HepG2 (cell line): ENCODE data around the gene CEACAM8. TPM values are rescaled to one million over a fixed set of nuclear protein-coding genes. Genes with fewer than 3 reads are reported as not detected.

Source experiments
- ATAC-seq: fragments of 200-7000 bp; cut with Tn5 transposase; 3 replicates; pipeline ENCODE4 v1.9.1; 2020; ENCODE audit warnings: mild to moderate bottlenecking, moderate library complexity
- BruUV-seq: library from RNA; stranded (reverse); fragments of 400-500 nt; replicated peaks from 2 replicates; lab custom pipeline; 2021; lab: Mats Ljungman, UMichigan
- CTCF ChIA-PET: fragments of 300-600 bp; formaldehyde crosslinking; extraction: SDS; loops from one replicate; lab custom pipeline; 2021; ENCODE audit warnings: low total read pairs, inconsistent platforms, low intra/inter-chr PET ratio; lab: Yijun Ruan, JAX
- POLR2A ChIA-PET: fragments of 350-600 bp; sonication (Branson Sonifier 250); formaldehyde crosslinking; loops from one replicate; lab custom pipeline; 2020; ENCODE audit warnings: antibody characterized with exemption, inconsistent platforms; lab: Yijun Ruan, JAX
- DNase-seq: peaks from one replicate; pipeline ENCODE4 v3.0.0-alpha.2; 2015; ENCODE audit warnings: low spot score
- FAIRE-seq: peaks from 3 replicates; lab custom pipeline; 2011; peaks lifted over from hg19 to GRCh38; lab: Jason Lieb, UNC
- H2AFZ ChIP-seq: one replicate; pipeline ENCODE4 v1.6.1; 2011; ENCODE audit warnings: low read length, inconsistent platforms
- H3K27ac ChIP-seq: fragments of 300-600 bp; 3 replicates; pipeline ENCODE4 v1.8.0; 2011; ENCODE audit warnings: mixed run types, mild to moderate bottlenecking, mixed read lengths, low read length, inconsistent platforms; ENCODE audit not compliant: insufficient read depth; ENCODE audit errors: extremely low read length
- H3K27me3 ChIP-seq, 2 experiments: fragments of 200-600 bp in 1 of 2; 2 replicates in 1 of 2; 3 replicates in 1 of 2; pipeline versions ENCODE4 v1.6.0 to v1.8.0; 2011; ENCODE audit warnings: low read length in 2 of 2, mild to moderate bottlenecking in 2 of 2, moderate library complexity in 2 of 2, inconsistent platforms in 1 of 2; ENCODE audit not compliant: insufficient read depth in 2 of 2, control insufficient read depth in 1 of 2
- H3K36me3 ChIP-seq, 2 experiments: fragments of 200-600 bp in 1 of 2; replicated peaks in 1 of 2; 2 replicates in 1 of 2; 3 replicates in 1 of 2; pipeline versions ENCODE4 v1.5.1 to v1.8.0; 2011; ENCODE audit warnings: low read length in 2 of 2, inconsistent platforms in 1 of 2; ENCODE audit not compliant: insufficient read depth in 2 of 2, control insufficient read depth in 1 of 2
- H3K4me1 ChIP-seq: 2 replicates; pipeline ENCODE4 v1.5.1; 2012; ENCODE audit warnings: low read length, inconsistent platforms; ENCODE audit not compliant: insufficient read depth
- H3K4me2 ChIP-seq: 2 replicates; pipeline ENCODE4 v1.6.0; 2011; ENCODE audit warnings: low read depth, low read length, inconsistent platforms
- H3K4me3 ChIP-seq, 3 experiments: fragments of 200-600 bp in 1 of 3; sonication (generic), shearing (Covaris generic) in 1 of 3; replicated peaks in 1 of 3; 2 replicates each; pipeline ENCODE4 v1.5.1; 2011 to 2016; ENCODE audit warnings: low read length in 3 of 3, inconsistent platforms in 2 of 3, low read depth in 2 of 3, mild to moderate bottlenecking in 2 of 3, control low read depth in 1 of 3, mixed read lengths in 1 of 3; ENCODE audit not compliant: insufficient read depth in 1 of 3
- H3K79me2 ChIP-seq: one replicate; pipeline ENCODE4 v1.6.1; 2011; ENCODE audit warnings: low read length, inconsistent platforms; ENCODE audit not compliant: insufficient read depth
- H3K9ac ChIP-seq: 2 replicates; pipeline ENCODE4 v1.6.0; 2011; ENCODE audit warnings: mild to moderate bottlenecking, low read depth, low read length, inconsistent platforms; ENCODE audit not compliant: insufficient read depth
- H3K9me3 ChIP-seq: 2 replicates; pipeline ENCODE4 v1.5.1; 2012; ENCODE audit warnings: mild to moderate bottlenecking, low read length
- H4K20me1 ChIP-seq: 2 replicates; pipeline ENCODE4 v1.6.0; 2011; ENCODE audit warnings: inconsistent platforms, mild to moderate bottlenecking, low read length, moderate library complexity; ENCODE audit not compliant: insufficient read depth
- KDM6A ChIP-seq: IDR thresholded peaks from 2 replicates; pipeline ENCODE4 v1.6.1; 2016; ENCODE audit warnings: low read depth
- MZF1 ChIP-seq: sonication (generic); formaldehyde crosslinking; IDR thresholded peaks from 2 replicates; pipeline ENCODE4 v1.8.1; 2023; ENCODE audit warnings: mild to moderate bottlenecking, missing genetic modification reagents, borderline replicate concordance
- TRIM24 ChIP-seq: sonication (generic); formaldehyde crosslinking; IDR thresholded peaks from 2 replicates; pipeline ENCODE4 v1.8.0; 2022; ENCODE audit warnings: mild to moderate bottlenecking, missing genetic modification reagents
- ZFP36L2 ChIP-seq: sonication (generic); formaldehyde crosslinking; IDR thresholded peaks from 2 replicates; pipeline ENCODE4 v1.4.0; 2020; ENCODE audit warnings: missing genetic modification reagents
- ZNF451 ChIP-seq: sonication (generic); formaldehyde crosslinking; IDR thresholded peaks from 2 replicates; pipeline ENCODE4 v1.5.0; 2020; ENCODE audit warnings: mild to moderate bottlenecking, missing genetic modification reagents
- ZNF780A ChIP-seq: sonication (generic); formaldehyde crosslinking; IDR thresholded peaks from 2 replicates; pipeline ENCODE4 v1.8.0; 2022; ENCODE audit warnings: mild to moderate bottlenecking, missing genetic modification reagents, moderate library complexity
- WGBS: methylation state at CpG from one replicate; pipeline ENCODE4 v1.1.6; 2017; ENCODE audit warnings: low lambda C conversion rate; 5-methylcytosine and 5-hydroxymethylcytosine counted together
- in situ Hi-C: cut with HindIII; loops from 2 replicates; pipeline ENCODE4 v1.10.0; 2017; ENCODE audit warnings: low pct_unique_long_range_greater_than_20kb; ENCODE audit not compliant: extremely low pct_ligation_motif_present
- intact Hi-C: fragments of 100-400 bp; cut with micrococcal nuclease; formaldehyde crosslinking; loops from one replicate; pipeline ENCODE4 v1.10.0; 2022; ENCODE audit not compliant: unreplicated experiment
- polyA plus RNA-seq, 8 experiments: library from polyadenylated mRNA; depleted of rRNA in 3 of 8; stranded (reverse) in 7 of 8; unstranded in 1 of 8; fragments of >200 nt; fragmentation: Illumina TruSeq in 4 of 8; extraction: Trizol in 4 of 8; gene quantifications; 2 replicates each; pipeline versions ENCODE4 v1.2.1 to v1.2.3, GENCODE V29; 2011 to 2016; ENCODE audit warnings: low read depth in 4 of 8, missing spikeins in 1 of 8, mixed read lengths in 1 of 8; ENCODE audit not compliant: insufficient read depth in 1 of 8
- total RNA-seq, 5 experiments: library from RNA; depleted of rRNA; stranded (reverse); fragments of >200 nt; fragmentation: Illumina TruSeq; extraction: Trizol; gene quantifications; 2 replicates each; pipeline ENCODE4 v1.2.3, GENCODE V29; 2016; ENCODE audit warnings: low read depth in 1 of 5
- TF ChIP-seq, protein P1 (sequence below): sonication (generic); formaldehyde crosslinking; IDR thresholded peaks from 2 replicates; pipeline ENCODE4 v1.4.0; 2020; ENCODE audit warnings: missing genetic modification reagents, borderline replicate concordance

CEACAM8 gene
- total and polyA plus RNA-seq, 2 of the 13 experiments (the other 11 are each of a cell fraction or from before 2014, with no cell fraction given) = not detected

DNA sequence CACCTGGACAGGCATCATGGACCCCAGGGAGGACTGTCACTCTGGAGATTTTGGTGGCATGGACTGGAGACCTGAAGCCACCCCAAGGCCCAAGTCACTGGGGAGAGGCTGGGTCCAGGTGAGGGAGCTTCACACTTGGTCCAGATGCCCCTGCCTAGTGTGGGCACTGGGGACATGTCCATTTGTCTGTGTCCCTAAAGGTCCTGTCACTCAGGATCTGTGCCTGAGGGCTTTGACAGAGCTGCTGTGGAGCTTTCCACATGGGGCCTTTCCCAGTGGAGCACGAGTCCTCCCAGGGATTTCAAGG is 40.5 kb upstream of the CEACAM8 start:
- POLR2A ChIA-PET = no interaction called here
- TF ChIP-seq KDM6A (CRISPR knock-in tag) = no peak
- no peak for TF ChIP-seq ZNF780A (CRISPR knock-in tag)
- no peak for TF ChIP-seq MZF1
- TF ChIP-seq, protein P1, sequence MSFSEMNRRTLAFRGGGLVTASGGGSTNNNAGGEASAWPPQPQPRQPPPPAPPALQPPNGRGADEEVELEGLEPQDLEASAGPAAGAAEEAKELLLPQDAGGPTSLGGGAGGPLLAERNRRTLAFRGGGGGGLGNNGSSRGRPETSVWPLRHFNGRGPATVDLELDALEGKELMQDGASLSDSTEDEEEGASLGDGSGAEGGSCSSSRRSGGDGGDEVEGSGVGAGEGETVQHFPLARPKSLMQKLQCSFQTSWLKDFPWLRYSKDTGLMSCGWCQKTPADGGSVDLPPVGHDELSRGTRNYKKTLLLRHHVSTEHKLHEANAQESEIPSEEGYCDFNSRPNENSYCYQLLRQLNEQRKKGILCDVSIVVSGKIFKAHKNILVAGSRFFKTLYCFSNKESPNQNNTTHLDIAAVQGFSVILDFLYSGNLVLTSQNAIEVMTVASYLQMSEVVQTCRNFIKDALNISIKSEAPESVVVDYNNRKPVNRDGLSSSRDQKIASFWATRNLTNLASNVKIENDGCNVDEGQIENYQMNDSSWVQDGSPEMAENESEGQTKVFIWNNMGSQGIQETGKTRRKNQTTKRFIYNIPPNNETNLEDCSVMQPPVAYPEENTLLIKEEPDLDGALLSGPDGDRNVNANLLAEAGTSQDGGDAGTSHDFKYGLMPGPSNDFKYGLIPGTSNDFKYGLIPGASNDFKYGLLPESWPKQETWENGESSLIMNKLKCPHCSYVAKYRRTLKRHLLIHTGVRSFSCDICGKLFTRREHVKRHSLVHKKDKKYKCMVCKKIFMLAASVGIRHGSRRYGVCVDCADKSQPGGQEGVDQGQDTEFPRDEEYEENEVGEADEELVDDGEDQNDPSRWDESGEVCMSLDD = no peak
- TF ChIP-seq ZNF451 = no peak
- TF ChIP-seq ZFP36L2 (CRISPR knock-in tag) = no peak
- TF ChIP-seq TRIM24 = no peak
- intact Hi-C loops = no loop called here

More for the DNA sequence above, 40.5 kb upstream of the CEACAM8 start:
- ATAC-seq (no peak; the same call in 1 of the 3 replicates), DNase-seq (no peak), FAIRE-seq (no peak)
- no peak overlapping the region for H3K4me3 ChIP-seq
- H3K79me2 ChIP-seq = no peaks in the 10 kb centered on the region
- in situ Hi-C loops = no loop called here
- WGBS = no CpG with 5 or more reads among the region's 1 CpG
- no peak overlapping the region for H3K27ac ChIP-seq
- CTCF ChIA-PET = no interaction called here
- H4K20me1 ChIP-seq = no peaks in the 10 kb centered on the region
- no peaks in the 10 kb centered on the region for H3K9me3 ChIP-seq
- BruUV-seq = no TSS peak
- no peak overlapping the region for H2AFZ ChIP-seq
- H3K4me1 ChIP-seq = no peaks in the 10 kb centered on the region
- no peaks in the 10 kb centered on the region for H3K36me3 ChIP-seq
- H3K4me2 ChIP-seq = no peak overlapping the region
- H3K27me3 ChIP-seq = peaks cover 0 to 14% of the 10 kb centered on the region in 2 experiments; a peak in 3 of 5 replicates
- no peak overlapping the region for H3K9ac ChIP-seq
